CD14-positive monocyte (primary cell): Measurements from ENCODE around the gene NTRK1. TPM values are rescaled to one million over a fixed set of nuclear protein-coding genes. Genes with fewer than 3 reads are reported as not detected.

Source experiments
- DNase-seq, 3 donors: peaks; one replicate each; pipeline ENCODE4 v3.0.0-alpha.2; 2011 to 2022
- H2AFZ ChIP-seq: 2 replicates; pipeline ENCODE4 v1.6.0; 2012; ENCODE audit warnings: mild to moderate bottlenecking, low read depth, low read length, inconsistent platforms; ENCODE audit not compliant: insufficient read depth, poor library complexity, severe bottlenecking
- H3K27ac ChIP-seq, 2 donors: 1 replicate in 1 of 2; 2 replicates in 1 of 2; pipeline ENCODE4 v1.5.1; 2012 to 2013; ENCODE audit warnings: low read length in 2 of 2, control low read depth in 1 of 2, inconsistent platforms in 1 of 2, low read depth in 1 of 2, mild to moderate bottlenecking in 1 of 2
- H3K27me3 ChIP-seq, 2 donors: one replicate each; pipeline versions ENCODE4 v1.6.0 to v1.6.1; 2011 to 2013; ENCODE audit warnings: low read length in 2 of 2; ENCODE audit not compliant: control insufficient read depth in 2 of 2, insufficient read depth in 2 of 2
- H3K36me3 ChIP-seq, 2 donors: replicated peaks in 1 of 2; 1 replicate in 1 of 2; 2 replicates in 1 of 2; pipeline versions ENCODE4 v1.5.1 to v1.6.1; 2012 to 2013; ENCODE audit warnings: low read length in 2 of 2, control low read depth in 1 of 2, inconsistent platforms in 1 of 2, mild to moderate bottlenecking in 1 of 2; ENCODE audit not compliant: insufficient read depth in 2 of 2, control insufficient read depth in 1 of 2
- H3K4me1 ChIP-seq, 2 donors: 1 replicate in 1 of 2; 2 replicates in 1 of 2; pipeline versions ENCODE4 v1.5.1 to v1.6.1; 2012 to 2013; ENCODE audit warnings: low read length in 2 of 2, control low read depth in 1 of 2, inconsistent platforms in 1 of 2, mild to moderate bottlenecking in 1 of 2, moderate library complexity in 1 of 2; ENCODE audit not compliant: insufficient read depth in 2 of 2, control insufficient read depth in 1 of 2
- H3K4me2 ChIP-seq: replicated peaks from 2 replicates; pipeline ENCODE3; 2012; ENCODE audit warnings: low read length, moderate library complexity, mild to moderate bottlenecking; ENCODE audit not compliant: poor library complexity, severe bottlenecking; ENCODE audit errors: extremely low read depth
- H3K4me3 ChIP-seq, 3 experiments: fragments of 200-600 bp in 1 of 3; sonication (generic) in 1 of 3; replicated peaks in 1 of 3; 1 replicate in 2 of 3; 2 replicates in 1 of 3; pipeline ENCODE4 v1.5.1; 2011 to 2013; ENCODE audit warnings: low read length in 3 of 3, mild to moderate bottlenecking in 3 of 3, control low read depth in 2 of 3, low read depth in 2 of 3, inconsistent platforms in 1 of 3, moderate library complexity in 1 of 3
- H3K79me2 ChIP-seq: 2 replicates; pipeline ENCODE4 v1.6.0; 2012; ENCODE audit warnings: mild to moderate bottlenecking, control low read depth, inconsistent platforms, low read length, moderate library complexity; ENCODE audit not compliant: insufficient read depth
- H3K9ac ChIP-seq: 2 replicates; pipeline ENCODE4 v1.6.0; 2017; ENCODE audit warnings: low read length, mild to moderate bottlenecking; ENCODE audit not compliant: insufficient read depth, poor library complexity, severe bottlenecking
- H3K9me3 ChIP-seq, 2 donors: replicated peaks in 1 of 2; 1 replicate in 1 of 2; 2 replicates in 1 of 2; pipeline versions ENCODE4 v1.5.1 to v1.6.1; 2012 to 2013; ENCODE audit warnings: low read length in 2 of 2, control low read depth in 1 of 2; ENCODE audit not compliant: control insufficient read depth in 1 of 2, insufficient read depth in 1 of 2
- H4K20me1 ChIP-seq: 2 replicates; pipeline ENCODE4 v1.6.0; 2012; ENCODE audit warnings: mild to moderate bottlenecking, low read length, control low read depth, moderate library complexity; ENCODE audit not compliant: insufficient read depth
- H3K27ac Mint-ChIP-seq, 7 donors: one replicate each; pipeline ENCODE4 v1.8.0; 2020; ENCODE audit warnings: mild to moderate bottlenecking in 7 of 7, mixed read lengths in 7 of 7, moderate library complexity in 6 of 7, inconsistent platforms in 2 of 7
- H3K27me3 Mint-ChIP-seq, 3 donors: one replicate each; pipeline ENCODE4 v1.8.0; 2021 to 2022; ENCODE audit warnings: low read depth in 3 of 3, mild to moderate bottlenecking in 3 of 3, mixed read lengths in 3 of 3, moderate library complexity in 3 of 3, inconsistent platforms in 1 of 3
- H3K36me3 Mint-ChIP-seq, 2 donors: one replicate each; pipeline ENCODE4 v1.8.0; 2020; ENCODE audit warnings: mixed read lengths in 2 of 2, inconsistent platforms in 1 of 2, mild to moderate bottlenecking in 1 of 2
- H3K4me1 Mint-ChIP-seq: one replicate; pipeline ENCODE4 v1.8.0; 2020; ENCODE audit warnings: mild to moderate bottlenecking, mixed read lengths
- H3K4me3 Mint-ChIP-seq, 2 donors: one replicate each; pipeline ENCODE4 v1.8.0; 2020; ENCODE audit warnings: mild to moderate bottlenecking in 2 of 2, mixed read lengths in 2 of 2, moderate library complexity in 1 of 2
- H3K9me3 Mint-ChIP-seq, 7 donors: one replicate each; pipeline ENCODE4 v1.8.0; 2020 to 2022; ENCODE audit warnings: mixed read lengths in 7 of 7, mild to moderate bottlenecking in 6 of 7, moderate library complexity in 6 of 7, inconsistent platforms in 2 of 7
- CTCF ChIP-seq: fragments of 200-600 bp; IDR thresholded peaks from one replicate; pipeline ENCODE4 v1.8.0; 2022; ENCODE audit warnings: antibody characterized with exemption, mild to moderate bottlenecking
- WGBS: methylation state at CpG from one replicate; pipeline ENCODE4 v1.1.5; 2013; ENCODE audit warnings: missing lambda C conversion rate; ENCODE audit not compliant: insufficient coverage; 5-methylcytosine and 5-hydroxymethylcytosine counted together
- intact Hi-C, 2 donors: fragments of 100-400 bp; cut with micrococcal nuclease; formaldehyde crosslinking; loops; one replicate each; pipeline versions ENCODE4 v1.15.0 to v1.15.1; 2023
- polyA plus RNA-seq, 3 donors: library from polyadenylated mRNA; depleted of rRNA in 1 of 3; unstranded in 2 of 3; stranded (reverse) in 1 of 3; fragments of 300-500 nt in 2 of 3; fragments of >200 nt in 1 of 3; fragmentation: Illumina TruSeq in 2 of 3; gene quantifications; 1 replicate in 2 of 3; 2 replicates in 1 of 3; pipeline ENCODE4 v1.2.3, GENCODE V29; 2012 to 2021

The NTRK1 gene
- polyA plus RNA-seq, 3 donors: 0.03 TPM; not detected in 2

- no peak overlapping the region for H3K27ac ChIP-seq
- no peaks in the 10 kb centered on the region for H3K79me2 ChIP-seq
- Mint-ChIP-seq H3K4me1 (peaks cover 15% of the 10 kb centered on the region), H3K9me3 (peaks cover 0 to 6% (median 0%) of the 10 kb centered on the region in 7 donors), H3K27ac (no peak overlapping the region), H3K27me3 (peaks cover 73 to 85% (median 76%) of the 10 kb centered on the region in 3 donors), H3K4me3 (peak overlapping the region in 1 of 2 donors; percentile 79), H3K36me3 (peaks cover 0 to 5% of the 10 kb centered on the region in 2 donors)
- no peak overlapping the region for H3K4me3 ChIP-seq
- H4K20me1 ChIP-seq: no peaks in the 10 kb centered on the region
- no peaks in the 10 kb centered on the region for H3K36me3 ChIP-seq
- peaks cover 44 to 66% of the 10 kb centered on the region in 2 donors for H3K27me3 ChIP-seq
- no peak overlapping the region for H3K9ac ChIP-seq
- H2AFZ ChIP-seq: no peak overlapping the region
- H3K4me2 ChIP-seq: peak overlapping the region; percentile 39
- TF ChIP-seq CTCF: peak; percentile 68
- DNase-seq: no peak
- intact Hi-C loops: no loop called here
- H3K4me1 ChIP-seq: peaks cover 5 to 15% of the 10 kb centered on the region in 2 donors
- WGBS: under 1% methylated on average over 33 of the region's 35 CpGs
- H3K9me3 ChIP-seq: peaks cover 0 to 8% of the 10 kb centered on the region in 2 donors
These were observed 495 bp upstream of the NTRK1 start for GRCh38 chr1:156860113-156860627.

- H3K36me3 Mint-ChIP-seq: peaks cover 0 to 5% of the 10 kb centered on the region in 2 donors
- Histone ChIP-seq H3K27me3 (peaks cover 41 to 54% of the 10 kb centered on the region in 2 donors), H3K4me3 (no peak overlapping the region), H3K9ac (no peak overlapping the region), H3K4me1 (peaks cover 5 to 15% of the 10 kb centered on the region in 2 donors), H3K79me2 (no peaks in the 10 kb centered on the region), H3K9me3 (peaks cover 0 to 8% of the 10 kb centered on the region in 2 donors), H3K27ac (no peak overlapping the region), H3K4me2 (no peak overlapping the region), H2AFZ (no peak overlapping the region), H3K36me3 (no peaks in the 10 kb centered on the region), H4K20me1 (no peaks in the 10 kb centered on the region)
- peaks cover 0 to 6% (median 0%) of the 10 kb centered on the region in 7 donors for H3K9me3 Mint-ChIP-seq
- H3K27me3 Mint-ChIP-seq: peaks cover 66 to 79% (median 68%) of the 10 kb centered on the region in 3 donors
- peak overlapping the region in 1 of 2 donors; percentile 76 for H3K4me3 Mint-ChIP-seq
- WGBS: no CpG with 5 or more reads among the region's 6 CpGs
- no peak overlapping the region for H3K27ac Mint-ChIP-seq
- H3K4me1 Mint-ChIP-seq: peaks cover 9% of the 10 kb centered on the region
- no peak for DNase-seq
- no peak for TF ChIP-seq CTCF
- intact Hi-C loops: no loop called here
These were observed 1.9 kb downstream of the NTRK1 start for GRCh38 chr1:156862584-156862983.
